Astrocyte (in vitro differentiated cells and primary cell): ENCODE measurements around the gene PALLD.

Experiments
- CTCF ChIP-seq: IDR thresholded peaks from 2 replicates; pipeline ENCODE4 v1.5.1; 2011; ENCODE audit warnings: low read depth, mild to moderate bottlenecking, inconsistent platforms, low read length, moderate library complexity; ENCODE audit not compliant: insufficient read depth
- EZH2 ChIP-seq: IDR thresholded peaks from 2 replicates; pipeline ENCODE4 v1.6.1; 2012; ENCODE audit warnings: mild to moderate bottlenecking, low read length, inconsistent platforms; ENCODE audit not compliant: insufficient read depth

- TF ChIP-seq CTCF (no peak), EZH2 (no peak)
Observed at GRCh38 chr4:168600796-168601583, 104.1 kb downstream of the PALLD start.
